ACC112 (cell line): ENCODE data around the gene KCNIP4.

Experiments
- H2AFZ ChIP-seq: fragments of 200-600 bp; sonication (generic); one replicate; pipeline ENCODE4 v1.6.0; 2017; ENCODE audit warnings: antibody characterized with exemption, low read length; ENCODE audit not compliant: unreplicated experiment
- H3K27ac ChIP-seq: fragments of 200-600 bp; sonication (generic); 2 replicates; pipeline ENCODE4 v1.5.1; 2014; ENCODE audit warnings: low read depth, mild to moderate bottlenecking, antibody characterized with exemption, low read length, moderate library complexity
- H3K27me3 ChIP-seq: fragments of 200-600 bp; sonication (generic); 2 replicates; pipeline ENCODE4 v1.6.1; 2014; ENCODE audit warnings: mild to moderate bottlenecking, antibody characterized with exemption, low read length, moderate library complexity, mixed read lengths; ENCODE audit not compliant: insufficient read depth
- H3K36me3 ChIP-seq: fragments of 200-600 bp; sonication (generic); 2 replicates; pipeline ENCODE4 v1.6.1; 2016; ENCODE audit warnings: mild to moderate bottlenecking, antibody characterized with exemption, low read length, moderate library complexity, mixed read lengths; ENCODE audit not compliant: insufficient read depth
- H3K4me1 ChIP-seq: fragments of 200-600 bp; sonication (generic); one replicate; pipeline ENCODE4 v1.6.1; 2016; ENCODE audit warnings: low read length, mixed read lengths; ENCODE audit not compliant: insufficient read depth, unreplicated experiment, control insufficient read depth
- H3K4me3 ChIP-seq: fragments of 200-600 bp; sonication (generic); 2 replicates; pipeline ENCODE4 v1.5.1; 2014; ENCODE audit warnings: mild to moderate bottlenecking, low read depth, low read length
- H3K79me2 ChIP-seq: fragments of 200-600 bp; sonication (generic); one replicate; pipeline ENCODE4 v1.6.0; 2016; ENCODE audit warnings: low read length; ENCODE audit not compliant: control insufficient read depth, unreplicated experiment, insufficient read depth

The KCNIP4 gene

DNA sequence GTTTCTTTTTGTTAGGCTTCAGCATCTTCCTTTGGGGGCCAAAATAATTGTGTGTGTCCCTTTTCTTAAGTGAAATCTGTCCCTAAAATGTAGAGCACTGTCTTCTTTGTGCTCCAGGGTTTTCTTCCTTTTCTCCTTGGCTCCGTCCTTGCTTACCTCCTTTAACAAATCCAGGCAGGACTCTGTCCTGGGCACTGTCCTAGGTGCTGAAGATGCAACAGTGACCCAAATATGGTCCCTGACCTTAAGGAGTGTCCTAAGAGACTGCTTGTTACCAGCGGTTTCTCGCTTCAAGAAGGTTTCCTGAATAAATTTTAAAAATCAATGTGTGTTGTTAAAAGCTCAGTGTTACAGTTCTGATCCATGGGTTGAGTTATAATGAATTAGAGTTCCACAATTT lies 471.8 kb downstream of the KCNIP4 start:
- Histone ChIP-seq H3K4me3 (no peak overlapping the region), H3K27me3 (peaks cover 62% of the 10 kb centered on the region), H3K79me2 (no peaks in the 10 kb centered on the region), H3K4me1 (no peaks in the 10 kb centered on the region), H2AFZ (no peak overlapping the region), H3K27ac (no peak overlapping the region), H3K36me3 (no peaks in the 10 kb centered on the region)

DNA sequence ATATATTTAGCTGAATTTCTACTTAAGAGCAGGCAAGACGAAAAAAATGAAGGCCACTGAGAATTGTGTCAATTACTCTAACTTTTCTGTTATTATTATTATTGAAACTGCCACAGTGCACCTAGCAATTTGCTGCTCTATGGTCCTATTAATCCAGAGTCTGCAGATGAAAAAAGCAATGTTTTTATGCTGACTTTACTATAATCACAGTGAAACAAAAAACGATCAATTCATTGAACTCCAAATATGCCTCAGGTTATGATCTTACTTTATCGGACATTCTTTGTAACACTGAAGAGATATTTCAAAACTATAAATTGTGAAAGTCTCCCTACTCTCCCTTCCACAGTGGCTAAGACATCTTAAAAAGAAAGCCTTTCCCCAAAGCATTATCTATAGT lies 474.4 kb downstream of the KCNIP4 start:
- Histone ChIP-seq H3K36me3 (no peaks in the 10 kb centered on the region), H3K27ac (no peak overlapping the region), H3K79me2 (no peaks in the 10 kb centered on the region), H2AFZ (no peak overlapping the region), H3K27me3 (peaks cover 51% of the 10 kb centered on the region), H3K4me1 (peaks cover 9% of the 10 kb centered on the region), H3K4me3 (no peak overlapping the region)

DNA sequence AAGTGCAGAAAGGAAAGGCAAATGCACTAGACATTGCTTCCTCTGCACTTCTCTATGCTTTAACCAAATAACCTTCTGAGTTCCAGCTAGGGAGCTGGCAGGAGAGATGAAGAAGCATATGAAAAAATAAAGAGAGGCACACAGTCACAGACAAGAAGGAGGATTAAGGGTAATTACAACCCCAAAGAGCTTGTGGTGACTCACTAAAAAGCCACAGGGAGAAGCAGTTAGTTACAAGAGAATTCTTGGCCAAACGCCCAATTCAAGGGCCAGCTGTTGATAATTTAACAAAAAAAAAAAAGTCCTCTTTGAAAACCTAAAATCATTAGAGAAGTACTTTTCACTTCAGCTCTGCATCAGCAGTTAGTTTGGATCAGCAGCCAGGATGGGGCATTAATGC lies 478.0 kb downstream of the KCNIP4 start:
- peaks cover 9% of the 10 kb centered on the region for H3K4me1 ChIP-seq
- H3K27me3 ChIP-seq: peaks cover 36% of the 10 kb centered on the region
- H3K27ac ChIP-seq: no peak overlapping the region
- H3K4me3 ChIP-seq: no peak overlapping the region
- no peaks in the 10 kb centered on the region for H3K79me2 ChIP-seq
- no peaks in the 10 kb centered on the region for H3K36me3 ChIP-seq
- no peak overlapping the region for H2AFZ ChIP-seq

DNA sequence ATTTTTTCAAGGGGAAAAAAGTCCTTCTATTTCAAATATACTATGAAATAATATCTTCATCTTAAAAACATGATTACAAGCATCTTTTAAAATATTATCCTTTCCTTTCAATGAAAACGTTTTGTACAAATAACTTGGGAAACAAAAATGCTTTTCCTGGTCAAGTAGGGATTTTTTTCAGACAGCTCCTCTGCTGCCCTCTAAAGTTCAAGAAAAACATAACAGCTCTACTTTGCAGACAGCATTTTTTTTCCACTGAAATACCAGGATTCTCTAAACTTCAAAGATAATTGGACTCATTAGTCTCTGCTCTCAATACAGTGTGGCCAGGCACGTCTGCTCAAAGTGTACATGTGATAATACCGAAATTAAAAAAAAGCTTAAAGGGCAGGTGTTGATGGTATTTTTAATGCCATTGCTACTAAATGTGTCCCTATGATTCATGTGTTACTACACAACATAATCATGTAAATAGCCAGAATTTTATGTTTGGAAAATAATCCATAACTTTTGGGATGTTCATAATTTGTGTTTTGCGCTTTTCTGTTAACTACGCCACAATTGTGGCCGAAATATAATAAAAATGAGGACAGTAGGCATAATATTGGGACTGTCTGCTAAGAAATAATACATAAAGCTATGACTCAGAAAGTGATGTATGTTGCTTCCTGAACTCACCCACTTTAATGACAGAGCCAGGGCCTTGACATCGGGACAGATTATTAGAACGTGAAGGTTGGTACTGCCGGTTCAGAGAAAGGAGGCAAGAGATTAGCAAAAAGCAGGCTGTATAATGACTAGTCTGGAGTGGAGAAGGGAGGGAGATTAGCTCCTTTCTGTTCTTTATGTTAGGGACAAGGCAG lies 478.9 kb downstream of the KCNIP4 start:
- H3K4me1 ChIP-seq: peaks cover 9% of the 10 kb centered on the region
- H3K36me3 ChIP-seq: no peaks in the 10 kb centered on the region
- H3K27ac ChIP-seq: no peak overlapping the region
- H3K4me3 ChIP-seq: no peak overlapping the region
- H2AFZ ChIP-seq: no peak overlapping the region
- H3K79me2 ChIP-seq: no peaks in the 10 kb centered on the region
- H3K27me3 ChIP-seq: peaks cover 30% of the 10 kb centered on the region

DNA sequence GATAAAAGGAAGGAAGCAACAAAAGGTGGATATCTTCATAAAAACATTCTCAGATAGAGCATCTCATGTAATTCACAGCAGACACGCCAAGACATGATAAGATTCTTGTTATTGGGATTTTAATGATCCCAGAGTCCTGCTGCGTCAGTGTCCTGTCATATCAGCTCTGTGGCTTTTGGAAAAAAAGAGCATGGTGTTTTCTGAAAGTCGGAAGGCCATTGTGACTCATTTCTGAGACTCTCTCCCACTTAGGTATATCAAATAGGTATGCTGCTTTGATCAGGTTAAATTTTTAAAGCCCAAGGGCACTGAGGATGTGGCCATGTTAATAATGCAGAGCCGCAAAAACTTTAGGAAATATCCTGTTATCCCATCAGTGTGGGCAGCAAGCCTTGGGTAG lies 481.0 kb downstream of the KCNIP4 start:
- no peak overlapping the region for H3K27ac ChIP-seq
- H3K79me2 ChIP-seq: no peaks in the 10 kb centered on the region

DNA sequence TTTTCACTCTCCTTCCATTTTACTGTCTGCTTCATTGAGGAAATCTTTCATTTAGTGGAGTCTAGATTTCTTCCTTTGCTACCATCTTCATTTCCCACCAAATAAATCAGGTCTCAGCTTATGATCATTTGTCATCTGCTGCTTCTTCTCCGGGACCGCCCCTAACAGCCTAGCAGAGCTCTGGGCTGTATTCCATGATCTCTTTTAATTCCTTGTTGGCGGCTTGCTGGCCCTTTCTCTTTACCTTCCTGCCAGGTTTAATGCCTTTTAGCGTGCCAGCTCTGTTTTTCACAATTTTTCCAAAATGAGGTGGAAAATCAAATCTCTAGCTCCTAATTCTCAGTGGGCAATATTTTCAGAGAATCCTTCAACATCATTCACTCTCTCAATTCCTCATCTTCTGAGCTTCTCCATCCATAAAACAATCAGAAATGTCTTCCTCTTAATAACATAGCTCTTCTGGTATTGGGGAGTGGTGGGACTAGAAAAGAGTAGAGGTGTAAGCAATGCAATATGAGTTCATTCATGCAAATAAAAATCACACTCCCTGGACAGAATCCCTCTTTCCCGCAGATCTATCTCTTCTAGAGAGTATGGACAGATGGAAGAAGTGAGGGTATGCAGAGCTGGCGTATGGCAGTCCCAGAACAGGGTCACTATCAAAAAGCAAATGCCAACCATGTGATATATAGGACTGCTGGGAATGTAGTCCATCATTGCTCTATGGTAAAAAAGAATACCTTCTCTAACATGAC lies 491.3 kb downstream of the KCNIP4 start:
- H3K4me1 ChIP-seq: no peaks in the 10 kb centered on the region
- H3K36me3 ChIP-seq: no peaks in the 10 kb centered on the region
- H2AFZ ChIP-seq: no peak overlapping the region
- no peak overlapping the region for H3K27ac ChIP-seq
- H3K4me3 ChIP-seq: no peak overlapping the region
- no peaks in the 10 kb centered on the region for H3K79me2 ChIP-seq
- no peaks in the 10 kb centered on the region for H3K27me3 ChIP-seq

More for the DNA sequence above, 481.0 kb downstream of the KCNIP4 start:
- peaks cover 9% of the 10 kb centered on the region for H3K4me1 ChIP-seq
- no peak overlapping the region for H2AFZ ChIP-seq
- peaks cover 23% of the 10 kb centered on the region for H3K27me3 ChIP-seq
- no peak overlapping the region for H3K4me3 ChIP-seq
- no peaks in the 10 kb centered on the region for H3K36me3 ChIP-seq

DNA sequence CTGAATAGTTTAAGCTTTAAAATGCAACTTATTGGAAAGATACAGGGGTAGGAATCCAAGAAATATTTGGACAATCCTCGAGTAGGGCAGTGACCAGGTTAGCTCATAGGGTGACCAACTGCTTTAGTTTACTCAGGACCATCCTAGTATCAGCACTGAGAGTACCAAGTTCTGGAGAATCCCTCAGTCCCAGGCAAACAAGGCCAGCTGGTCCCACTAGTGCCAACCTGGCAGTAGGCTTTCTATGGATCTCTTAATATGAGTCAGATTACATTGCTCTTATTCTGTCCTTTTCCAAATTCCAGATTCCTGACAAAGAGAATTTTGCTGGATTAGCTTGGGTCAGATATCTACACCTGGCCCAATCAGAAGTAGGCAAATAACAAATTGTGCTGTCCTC lies 493.7 kb downstream of the KCNIP4 start:
- H3K79me2 ChIP-seq: no peaks in the 10 kb centered on the region
- no peak overlapping the region for H3K4me3 ChIP-seq
- H3K27ac ChIP-seq: no peak overlapping the region
- H3K27me3 ChIP-seq: no peaks in the 10 kb centered on the region
- H2AFZ ChIP-seq: no peak overlapping the region
- H3K36me3 ChIP-seq: no peaks in the 10 kb centered on the region
- H3K4me1 ChIP-seq: no peaks in the 10 kb centered on the region

DNA sequence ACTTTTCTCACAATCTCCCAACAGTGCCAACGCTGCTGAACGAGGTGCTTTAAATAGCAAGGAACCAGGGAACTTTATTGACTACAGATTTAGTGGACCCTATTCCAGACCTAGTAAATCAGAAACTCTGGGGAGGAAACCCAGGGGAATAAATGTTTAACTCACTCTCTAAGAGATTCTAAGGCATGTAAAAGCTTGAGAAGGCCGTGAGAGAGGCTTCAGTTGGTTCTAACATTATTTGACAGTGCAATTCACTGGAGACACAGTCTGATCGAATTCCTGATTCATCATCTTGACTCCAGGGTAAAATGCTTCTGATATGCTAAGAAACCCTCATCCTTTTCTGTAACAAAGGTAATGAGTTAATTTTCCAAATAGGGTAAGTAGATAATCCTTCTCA lies 494.4 kb downstream of the KCNIP4 start:
- Histone ChIP-seq H3K27ac (no peak overlapping the region), H2AFZ (no peak overlapping the region), H3K4me1 (no peaks in the 10 kb centered on the region), H3K79me2 (no peaks in the 10 kb centered on the region), H3K27me3 (no peaks in the 10 kb centered on the region), H3K36me3 (no peaks in the 10 kb centered on the region), H3K4me3 (no peak overlapping the region)

DNA sequence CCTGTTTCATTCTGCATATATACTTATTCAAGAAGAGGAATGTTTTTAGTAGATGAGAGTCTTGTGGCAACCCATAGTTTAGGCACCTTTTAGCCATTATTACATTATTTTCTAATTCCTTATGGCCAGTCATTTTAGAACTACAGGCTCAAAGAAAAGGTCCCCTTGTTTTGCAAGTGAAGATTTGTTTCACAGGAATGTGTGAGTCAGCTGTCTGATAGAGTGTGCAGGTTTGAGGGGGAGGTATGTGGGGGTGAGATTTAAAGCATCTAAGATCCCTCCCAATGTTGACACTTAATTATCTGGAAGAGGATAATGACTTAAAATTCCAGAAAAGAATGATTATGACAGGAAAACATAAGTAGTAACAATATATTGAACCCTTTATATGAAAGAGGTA lies 495.6 kb downstream of the KCNIP4 start:
- H3K36me3 ChIP-seq: no peaks in the 10 kb centered on the region
- H3K27me3 ChIP-seq: no peaks in the 10 kb centered on the region
- H3K79me2 ChIP-seq: no peaks in the 10 kb centered on the region
- no peak overlapping the region for H3K27ac ChIP-seq
- H3K4me3 ChIP-seq: no peak overlapping the region
- H2AFZ ChIP-seq: no peak overlapping the region
- no peaks in the 10 kb centered on the region for H3K4me1 ChIP-seq

DNA sequence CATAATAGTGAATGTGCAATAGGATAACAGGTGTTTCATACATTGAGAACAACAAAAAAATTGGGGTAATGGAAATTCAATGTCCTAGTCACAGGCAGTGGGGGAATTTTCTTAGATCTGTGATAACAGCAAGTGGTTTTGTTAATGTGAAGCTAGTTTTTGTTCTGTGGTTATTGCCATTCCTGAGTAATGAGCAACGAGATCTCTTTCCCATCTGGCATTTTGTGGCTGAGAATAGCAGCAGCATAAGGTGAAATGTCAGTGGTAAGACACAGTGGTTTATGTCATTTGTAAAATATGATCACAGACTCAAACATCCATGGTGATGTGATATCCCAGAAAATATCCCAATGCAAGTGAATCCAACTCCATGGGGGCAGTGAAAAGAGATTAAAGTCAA lies 497.5 kb downstream of the KCNIP4 start:
- Histone ChIP-seq H3K79me2 (no peaks in the 10 kb centered on the region), H3K4me1 (no peaks in the 10 kb centered on the region), H3K27me3 (no peaks in the 10 kb centered on the region), H3K4me3 (no peak overlapping the region), H3K36me3 (no peaks in the 10 kb centered on the region), H3K27ac (no peak overlapping the region), H2AFZ (no peak overlapping the region)

DNA sequence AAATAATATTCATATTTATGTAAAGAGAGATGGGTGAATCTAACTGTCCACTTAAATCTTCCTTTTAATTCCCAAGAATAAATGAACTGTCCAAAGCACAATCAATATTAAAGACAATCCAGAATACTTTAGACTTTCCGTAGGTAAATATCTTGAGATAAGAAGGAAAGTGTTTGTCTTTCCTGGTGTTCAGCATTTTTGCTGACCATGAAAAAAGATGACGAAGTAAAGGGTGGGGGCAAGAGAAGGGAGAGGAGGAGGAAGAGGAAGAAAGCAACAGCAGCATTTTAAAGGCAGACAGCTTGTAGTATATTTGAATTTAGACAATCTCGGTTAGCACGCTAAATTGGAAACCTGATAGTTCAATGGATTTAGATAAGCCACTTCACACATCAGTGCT lies 498.2 kb downstream of the KCNIP4 start:
- H3K27ac ChIP-seq: no peak overlapping the region
- no peak overlapping the region for H2AFZ ChIP-seq
- H3K4me3 ChIP-seq: no peak overlapping the region
- H3K4me1 ChIP-seq: no peaks in the 10 kb centered on the region
- H3K36me3 ChIP-seq: no peaks in the 10 kb centered on the region
- no peaks in the 10 kb centered on the region for H3K79me2 ChIP-seq
- no peaks in the 10 kb centered on the region for H3K27me3 ChIP-seq
